H1 (cell line): Measurements from ENCODE around the gene MYOM1.

Experiments
- CTCF ChIP-seq, 3 experiments: IDR thresholded peaks; 1 replicate in 2 of 3; 2 replicates in 1 of 3; pipeline versions ENCODE4 v1.5.1 to v1.6.1; 2011; ENCODE audit warnings: low read length in 3 of 3, mild to moderate bottlenecking in 3 of 3, inconsistent platforms in 2 of 3, low read depth in 1 of 3, moderate library complexity in 1 of 3; ENCODE audit not compliant: insufficient read depth in 1 of 3; ENCODE audit errors: control extremely low read depth in 1 of 3
- EZH2 ChIP-seq: fragments of 200-600 bp; sonication (generic); IDR thresholded peaks from 2 replicates; pipeline ENCODE4 v1.7.1; 2012; ENCODE audit warnings: low read depth, mild to moderate bottlenecking, moderate library complexity, low read length, inconsistent platforms; ENCODE audit not compliant: severe bottlenecking
- JUND ChIP-seq: IDR thresholded peaks from 2 replicates; pipeline ENCODE4 v1.6.1; 2011; ENCODE audit warnings: mild to moderate bottlenecking, improper control_type of control experiment, low read length

- TF ChIP-seq CTCF (IDR thresholded peaks at IDR 0.05; ENCODE audit: control extremely low read depth in 1 of 3, insufficient read depth in 1 of 3, low read depth in 1 of 3, low read length in 3 of 3) (no peak), EZH2 (no peak), JUND (no peak)
These were observed 130.2 kb downstream of the MYOM1 start for GRCh38 chr18:3089579-3089978.
